Stimulated activated naive CD8-positive, alpha-beta T cell treated with anti-CD3 and anti-CD28 coated beads, Interleukin-15, Interleukin-2, amounts not matched to agents 100 ng/mL and 50 ng/mL, for 24 hours (primary cell): ENCODE measurements around the gene KRI1.
"Not testable (repeated sequence)": the region's sequence is repeated elsewhere in the genome, so short reads cannot be mapped to it uniquely, and the experiment has no call there.

Experiments
- H3K27ac Mint-ChIP-seq: one replicate; pipeline ENCODE4 v1.8.0; 2021; ENCODE audit warnings: mild to moderate bottlenecking, mixed read lengths
- H3K27me3 Mint-ChIP-seq: one replicate; pipeline ENCODE4 v1.8.0; 2021; ENCODE audit warnings: mixed read lengths
- H3K36me3 Mint-ChIP-seq: one replicate; pipeline ENCODE4 v1.8.0; 2021; ENCODE audit warnings: low read depth, mixed read lengths
- H3K4me1 Mint-ChIP-seq: one replicate; pipeline ENCODE4 v1.8.0; 2021; ENCODE audit warnings: low read depth, mixed read lengths
- H3K4me3 Mint-ChIP-seq: one replicate; pipeline ENCODE4 v1.8.0; 2021; ENCODE audit warnings: mild to moderate bottlenecking, mixed read lengths
- H3K9me3 Mint-ChIP-seq: one replicate; pipeline ENCODE4 v1.8.0; 2021; ENCODE audit warnings: mixed read lengths

KRI1 gene

GRCh38 chr19:10565028-10565566, 713 bp downstream of the KRI1 start:
- Mint-ChIP-seq H3K9me3 (no peaks in the 10 kb centered on the region), H3K4me1 (peaks cover 46% of the 10 kb centered on the region), H3K4me3 (peak overlapping the region; percentile 96), H3K36me3 (peaks cover 44% of the 10 kb centered on the region), H3K27ac (peak overlapping the region; percentile 100), H3K27me3 (no peaks in the 10 kb centered on the region)

- H3K4me3 Mint-ChIP-seq = no peak overlapping the region
- H3K36me3 Mint-ChIP-seq = peaks cover 59% of the 10 kb centered on the region
- H3K4me1 Mint-ChIP-seq = peaks cover 36% of the 10 kb centered on the region
- peak overlapping the region; percentile 11 for H3K27ac Mint-ChIP-seq
- no peaks in the 10 kb centered on the region for H3K27me3 Mint-ChIP-seq
- H3K9me3 Mint-ChIP-seq = no peaks in the 10 kb centered on the region
Observed at GRCh38 chr19:10562609-10563008, 3.2 kb downstream of the KRI1 start.

- H3K9me3 Mint-ChIP-seq = no peaks in the 10 kb centered on the region
- H3K4me1 Mint-ChIP-seq = peaks cover 26% of the 10 kb centered on the region
- no peaks in the 10 kb centered on the region for H3K27me3 Mint-ChIP-seq
- no peak overlapping the region for H3K4me3 Mint-ChIP-seq
- H3K36me3 Mint-ChIP-seq = peaks cover 56% of the 10 kb centered on the region
- H3K27ac Mint-ChIP-seq = no peak overlapping the region
Observed at GRCh38 chr19:10560154-10560553, 5.7 kb downstream of the KRI1 start.

GRCh38 chr19:10557603-10558197, 8.1 kb downstream of the KRI1 start:
- Mint-ChIP-seq H3K27ac (no peak overlapping the region), H3K4me1 (peaks cover 41% of the 10 kb centered on the region), H3K4me3 (no peak overlapping the region), H3K36me3 (peaks cover 70% of the 10 kb centered on the region), H3K9me3 (no peaks in the 10 kb centered on the region), H3K27me3 (no peaks in the 10 kb centered on the region)

GRCh38 chr19:10555610-10555973, 10.2 kb downstream of the KRI1 start:
- H3K27ac Mint-ChIP-seq = peak overlapping the region; percentile 58
- H3K4me3 Mint-ChIP-seq = no peak overlapping the region
- H3K36me3 Mint-ChIP-seq = peaks cover 63% of the 10 kb centered on the region
- H3K27me3 Mint-ChIP-seq = no peaks in the 10 kb centered on the region
- peaks cover 54% of the 10 kb centered on the region for H3K4me1 Mint-ChIP-seq
- H3K9me3 Mint-ChIP-seq = no peaks in the 10 kb centered on the region

GRCh38 chr19:10554760-10555609, 10.8 kb downstream of the KRI1 start:
- Mint-ChIP-seq H3K9me3 (no peaks in the 10 kb centered on the region), H3K36me3 (peaks cover 57% of the 10 kb centered on the region), H3K27ac (peak overlapping the region; percentile 87), H3K4me1 (peaks cover 60% of the 10 kb centered on the region), H3K4me3 (peak overlapping the region; percentile 23), H3K27me3 (no peaks in the 10 kb centered on the region)

GRCh38 chr19:10553943-10554381, 11.8 kb downstream of the KRI1 start:
- H3K27me3 Mint-ChIP-seq = no peaks in the 10 kb centered on the region
- H3K27ac Mint-ChIP-seq = peak overlapping the region; percentile 87
- peaks cover 60% of the 10 kb centered on the region for H3K4me1 Mint-ChIP-seq
- peak overlapping the region; percentile 58 for H3K4me3 Mint-ChIP-seq
- no peaks in the 10 kb centered on the region for H3K9me3 Mint-ChIP-seq
- H3K36me3 Mint-ChIP-seq = peaks cover 55% of the 10 kb centered on the region

- Mint-ChIP-seq H3K36me3 (peaks cover 57% of the 10 kb centered on the region), H3K27me3 (no peaks in the 10 kb centered on the region), H3K27ac (peak overlapping the region; percentile 87), H3K9me3 (no peaks in the 10 kb centered on the region), H3K4me3 (peak overlapping the region; percentile 58), H3K4me1 (peaks cover 57% of the 10 kb centered on the region)
Observed at GRCh38 chr19:10553087-10553667, 12.6 kb downstream of the KRI1 start.

- H3K4me3 Mint-ChIP-seq = no peak overlapping the region
Observed at GRCh38 chr19:10552510-10553053, 13.2 kb downstream of the KRI1 start.

GRCh38 chr19:10551698-10552301, 14.0 kb downstream of the KRI1 start:
- no peaks in the 10 kb centered on the region for H3K27me3 Mint-ChIP-seq
- peak overlapping the region; percentile 49 for H3K27ac Mint-ChIP-seq
- no peak overlapping the region for H3K4me3 Mint-ChIP-seq
- peaks cover 52% of the 10 kb centered on the region for H3K36me3 Mint-ChIP-seq
- H3K9me3 Mint-ChIP-seq = no peaks in the 10 kb centered on the region
- H3K4me1 Mint-ChIP-seq = peaks cover 54% of the 10 kb centered on the region

More at GRCh38 chr19:10552510-10553053, 13.2 kb downstream of the KRI1 start:
- peaks cover 52% of the 10 kb centered on the region for H3K36me3 Mint-ChIP-seq
- peak overlapping the region; percentile 67 for H3K27ac Mint-ChIP-seq
- H3K4me1 Mint-ChIP-seq = peaks cover 54% of the 10 kb centered on the region
- no peaks in the 10 kb centered on the region for H3K27me3 Mint-ChIP-seq
- no peaks in the 10 kb centered on the region for H3K9me3 Mint-ChIP-seq

- H3K27ac Mint-ChIP-seq = peak overlapping the region; percentile 45
- H3K4me1 Mint-ChIP-seq = peaks cover 50% of the 10 kb centered on the region
- H3K9me3 Mint-ChIP-seq, H3K4me3 Mint-ChIP-seq, H3K27me3 Mint-ChIP-seq: not testable (repeated sequence)
- peaks cover 49% of the 10 kb centered on the region for H3K36me3 Mint-ChIP-seq
Observed at GRCh38 chr19:10551006-10551405, 14.8 kb downstream of the KRI1 start.

GRCh38 chr19:10550336-10550735, 15.5 kb downstream of the KRI1 start:
- H3K36me3 Mint-ChIP-seq = peaks cover 45% of the 10 kb centered on the region
- H3K27me3 Mint-ChIP-seq = no peaks in the 10 kb centered on the region
- peaks cover 45% of the 10 kb centered on the region for H3K4me1 Mint-ChIP-seq
- no peak overlapping the region for H3K27ac Mint-ChIP-seq
- H3K9me3 Mint-ChIP-seq = no peaks in the 10 kb centered on the region
- H3K4me3 Mint-ChIP-seq = no peak overlapping the region

GRCh38 chr19:10549733-10550132, 16.1 kb downstream of the KRI1 start:
- Mint-ChIP-seq H3K9me3 (no peaks in the 10 kb centered on the region), H3K4me1 (peaks cover 44% of the 10 kb centered on the region), H3K4me3 (no peak overlapping the region), H3K27me3 (no peaks in the 10 kb centered on the region), H3K36me3 (peaks cover 40% of the 10 kb centered on the region), H3K27ac (no peak overlapping the region)

GRCh38 chr19:10548746-10549276, 17.0 kb downstream of the KRI1 start:
- Mint-ChIP-seq H3K36me3 (peaks cover 31% of the 10 kb centered on the region), H3K4me1 (peaks cover 40% of the 10 kb centered on the region), H3K27ac (no peak overlapping the region), H3K27me3 (no peaks in the 10 kb centered on the region), H3K4me3 (no peak overlapping the region), H3K9me3 (no peaks in the 10 kb centered on the region)
